ENCODE results near the gene SLC2A4RG.

The SLC2A4RG gene

GRCh38 chr20:63740627-63741353 is 1.2 kb downstream of the SLC2A4RG start:
- peak; percentile 76 for DNase-seq
- Histone ChIP-seq H3K4me3 (ENCODE audit: low read depth, low read length) (peak overlapping the region; percentile 55), H3K27ac (peak overlapping the region; percentile 36), H3K36me3 (replicated peaks) (peaks cover 19% of the 10 kb centered on the region), H3K27me3 (replicated peaks) (no peaks in the 10 kb centered on the region)
- peak; percentile 43 for TF ChIP-seq CTCF (IDR thresholded peaks at IDR 0.05; ENCODE audit: low read depth, low read length, missing control alignments)
- in situ Hi-C loops (cut with HindIII; ENCODE audit: low pct_ligation_motif_present, low sequenced_read_pairs), result no loop called here

GRCh38 chr20:63741354-63741675 is 1.7 kb downstream of the SLC2A4RG start:
- in situ Hi-C loops (cut with HindIII; ENCODE audit: low pct_ligation_motif_present, low sequenced_read_pairs), result no loop called here
- no peak for TF ChIP-seq CTCF (IDR thresholded peaks at IDR 0.05; ENCODE audit: low read depth, low read length, missing control alignments)
- Histone ChIP-seq H3K27me3 (replicated peaks) (no peaks in the 10 kb centered on the region), H3K27ac (no peak overlapping the region), H3K36me3 (replicated peaks) (peaks cover 15% of the 10 kb centered on the region), H3K4me3 (ENCODE audit: low read depth, low read length) (peak overlapping the region; percentile 55)
- DNase-seq, result no peak

GRCh38 chr20:63741676-63742380 is 2.3 kb downstream of the SLC2A4RG start:
- no peak for TF ChIP-seq CTCF (IDR thresholded peaks at IDR 0.05; ENCODE audit: low read depth, low read length, missing control alignments)
- DNase-seq, result no peak
- in situ Hi-C loops (cut with HindIII; ENCODE audit: low pct_ligation_motif_present, low sequenced_read_pairs), result no loop called here
- no peak overlapping the region for H3K27ac ChIP-seq
- peaks cover 15% of the 10 kb centered on the region for H3K36me3 ChIP-seq (replicated peaks)
- H3K27me3 ChIP-seq (replicated peaks), result no peaks in the 10 kb centered on the region
- H3K4me3 ChIP-seq (ENCODE audit: low read depth, low read length), result no peak overlapping the region

GRCh38 chr20:63742381-63743024 is 2.9 kb downstream of the SLC2A4RG start:
- Histone ChIP-seq H3K36me3 (replicated peaks) (peaks cover 15% of the 10 kb centered on the region), H3K27ac (no peak overlapping the region), H3K27me3 (replicated peaks) (no peaks in the 10 kb centered on the region), H3K4me3 (ENCODE audit: low read depth, low read length) (no peak overlapping the region)
- in situ Hi-C loops (cut with HindIII; ENCODE audit: low pct_ligation_motif_present, low sequenced_read_pairs), result no loop called here
- no peak for TF ChIP-seq CTCF (IDR thresholded peaks at IDR 0.05; ENCODE audit: low read depth, low read length, missing control alignments)
- no peak for DNase-seq

- no peak for TF ChIP-seq CTCF (IDR thresholded peaks at IDR 0.05; ENCODE audit: low read depth, low read length, missing control alignments)
- DNase-seq, result no peak
- Histone ChIP-seq H3K27me3 (replicated peaks) (no peaks in the 10 kb centered on the region), H3K36me3 (replicated peaks) (peaks cover 15% of the 10 kb centered on the region), H3K4me3 (ENCODE audit: low read depth, low read length) (no peak overlapping the region), H3K27ac (no peak overlapping the region)
- in situ Hi-C loops (cut with HindIII; ENCODE audit: low pct_ligation_motif_present, low sequenced_read_pairs), result no loop called here
Observed at GRCh38 chr20:63743210-63743970, 3.8 kb downstream of the SLC2A4RG start.
